GM18861 (cell line): ENCODE data around the gene ZNF780A.
A peak's percentile ranks its signal among the peaks of the same experiment; 100 is the strongest.
"Not testable (repeated sequence)": the region's sequence is repeated elsewhere in the genome, so short reads cannot be mapped to it uniquely, and the experiment has no call there.

ENCODE experiments used
- ATAC-seq: cut with Tn5 transposase; IDR thresholded peaks from one replicate; pipeline ENCODE4 v1.9.1; 2021; ENCODE audit not compliant: unreplicated experiment

ZNF780A gene

DNA sequence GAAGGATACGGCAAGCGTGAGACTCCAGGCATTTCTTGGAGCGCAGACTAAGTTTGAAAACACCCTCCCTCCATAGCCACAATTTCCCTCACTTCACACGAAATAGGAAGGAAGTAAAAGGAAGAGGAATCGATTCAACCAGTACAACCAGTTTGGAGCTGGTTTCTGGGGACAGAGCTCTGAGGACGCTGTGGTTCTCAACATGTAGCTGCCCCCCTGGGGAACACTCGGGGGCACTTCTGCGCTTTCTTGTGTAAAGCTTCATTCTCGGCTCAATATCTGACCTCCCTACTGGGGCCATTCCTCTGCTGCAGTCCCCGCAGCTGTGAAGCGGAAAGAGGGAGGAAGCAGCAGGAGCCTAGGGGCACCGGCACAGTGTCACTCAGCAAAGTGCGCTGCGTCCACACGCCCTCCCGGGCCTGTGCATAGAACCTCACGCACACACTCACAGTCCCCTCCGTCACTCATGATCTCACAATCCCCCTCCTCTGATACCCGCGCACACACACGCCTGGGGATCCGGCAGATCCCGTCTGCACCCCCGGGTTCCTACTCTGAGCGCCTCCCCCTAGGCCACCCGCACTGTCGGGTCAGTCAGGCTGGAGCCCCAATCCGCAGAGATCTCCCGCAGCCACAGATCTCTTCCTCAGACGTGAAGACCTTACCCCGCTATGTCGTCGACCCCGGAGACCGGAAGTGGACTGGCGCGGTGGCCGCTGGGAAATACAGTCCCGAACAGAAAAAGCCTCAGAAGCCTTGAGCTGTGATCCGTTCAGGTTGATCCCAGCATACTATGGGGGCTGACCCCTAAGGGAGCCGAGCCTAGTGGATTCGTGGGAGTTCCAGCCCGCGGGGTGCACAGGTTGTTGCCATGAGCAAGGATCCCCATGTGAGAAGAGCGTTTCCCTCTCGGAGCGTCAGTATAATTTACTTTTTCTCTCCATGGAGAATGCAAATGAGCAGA is at the start of gene ZNF780A:
Gene ZNF780A, minus strand, starts transcription at position 703 of the 964 bp plus-strand sequence. CDS start 6,190 bp downstream, outside the sequence.
- peak; percentile 65 for ATAC-seq

DNA sequence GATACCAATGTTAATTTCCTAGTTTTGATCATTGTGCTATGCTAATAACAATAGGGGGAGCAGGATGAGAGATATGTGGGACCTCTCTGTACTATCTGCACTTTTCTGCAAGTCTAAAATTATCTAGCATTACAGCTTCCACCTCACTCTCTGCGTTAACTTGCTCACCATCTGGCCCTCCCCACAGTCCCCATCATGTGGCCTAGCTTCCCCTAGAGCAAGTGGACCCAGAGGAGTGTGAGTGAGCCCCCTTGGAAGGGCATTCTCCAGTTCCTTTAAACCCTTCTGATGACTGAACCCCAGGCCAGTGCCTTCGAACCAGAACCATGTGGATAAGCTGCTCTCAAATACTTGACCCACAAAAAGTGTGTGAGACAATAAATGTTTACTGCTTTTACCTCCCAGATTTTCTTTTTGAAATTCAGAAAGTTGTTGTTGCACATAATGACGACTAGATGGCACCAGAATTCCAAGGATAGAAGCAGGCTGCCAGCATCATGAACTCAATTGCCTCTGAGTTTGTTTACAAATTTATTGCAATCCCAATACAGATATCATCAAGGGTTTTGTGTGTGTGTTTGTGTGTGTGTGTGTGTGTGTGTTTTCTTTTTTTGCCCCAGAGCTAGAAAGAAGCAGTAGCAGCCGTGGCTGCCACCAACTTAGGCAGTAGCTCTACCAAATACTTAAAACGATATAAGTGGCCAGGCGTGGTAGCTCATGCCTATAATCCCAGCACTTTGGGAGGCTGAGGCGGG is 49.0 kb upstream of the ZNF780A start:
- no peak for ATAC-seq

DNA sequence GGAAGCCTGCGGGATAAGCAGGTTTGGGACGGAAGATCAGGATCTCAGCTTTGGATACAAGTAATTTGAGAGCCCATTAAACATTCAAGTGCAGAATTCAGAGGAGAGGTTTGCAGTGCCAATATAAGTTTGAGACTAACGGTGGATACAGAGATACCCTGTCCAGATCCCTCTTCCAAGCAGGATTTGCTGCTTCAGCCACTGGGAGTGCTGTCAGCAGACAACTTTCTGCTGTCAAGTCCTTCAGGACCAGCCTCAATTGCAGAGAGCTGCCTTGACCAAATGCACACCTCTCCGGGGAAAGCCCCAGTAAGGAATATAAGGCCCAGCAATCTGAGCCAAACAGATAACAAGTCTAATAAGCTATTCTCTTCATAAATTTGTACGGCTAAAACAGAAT is 46.1 kb upstream of the ZNF780A start:
- no peak for ATAC-seq

DNA sequence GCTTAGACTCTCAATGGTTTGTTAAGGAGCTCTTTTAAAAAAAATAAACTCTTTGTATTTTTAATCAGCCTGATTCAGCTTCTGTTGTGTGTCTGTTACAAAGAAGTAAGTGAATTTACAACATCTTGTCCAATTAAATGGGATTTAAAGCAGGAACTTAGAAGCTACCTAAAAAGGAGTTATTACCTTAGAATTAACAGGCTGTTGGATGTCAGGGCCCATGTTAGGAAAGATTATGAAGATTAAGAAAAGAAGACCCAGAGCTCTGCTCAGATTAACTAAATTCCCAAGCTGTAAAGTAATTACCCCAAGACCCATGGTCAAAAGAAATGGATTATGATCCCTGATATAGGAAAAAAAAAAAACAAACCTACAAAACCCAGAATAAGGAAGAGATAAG is 44.1 kb upstream of the ZNF780A start:
- ATAC-seq = no peak

DNA sequence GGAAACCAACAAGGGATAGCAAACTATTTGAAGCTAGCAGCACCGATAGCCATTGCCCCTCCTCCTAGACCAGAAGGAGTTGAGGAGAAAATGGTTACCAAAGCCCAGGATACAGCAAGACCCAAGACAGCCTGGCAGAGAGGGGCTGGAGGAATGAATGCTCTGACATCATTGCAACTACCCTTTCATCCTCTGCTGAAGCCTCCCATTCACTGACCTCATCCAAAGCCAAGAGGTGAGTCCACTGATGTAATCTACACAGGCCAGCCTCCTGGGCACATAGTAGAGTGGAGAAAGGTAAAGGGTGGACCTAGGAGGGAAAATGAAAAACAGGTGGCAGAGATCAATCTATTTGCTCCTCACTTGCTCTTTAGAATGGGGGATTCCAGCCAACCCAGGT is 42.7 kb upstream of the ZNF780A start:
- ATAC-seq = no peak

DNA sequence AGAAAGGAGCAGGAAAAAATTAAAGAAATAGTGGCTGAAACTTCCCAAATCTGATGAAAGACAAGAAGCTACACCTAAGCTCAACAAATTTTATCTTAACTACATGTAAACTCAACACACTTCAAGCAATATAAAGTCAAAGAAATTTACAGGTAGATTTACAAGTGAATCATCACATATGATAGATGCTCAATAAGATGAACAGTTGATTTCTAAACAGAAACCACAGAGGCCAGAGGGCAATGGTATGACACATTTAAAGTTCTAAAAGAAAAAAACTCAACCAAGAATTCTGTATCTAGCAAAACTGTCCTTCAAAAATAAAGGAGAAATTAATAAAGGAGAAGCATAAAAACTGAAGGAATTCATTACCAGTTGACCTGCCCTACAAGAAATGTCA is 39.3 kb upstream of the ZNF780A start:
- no peak for ATAC-seq

DNA sequence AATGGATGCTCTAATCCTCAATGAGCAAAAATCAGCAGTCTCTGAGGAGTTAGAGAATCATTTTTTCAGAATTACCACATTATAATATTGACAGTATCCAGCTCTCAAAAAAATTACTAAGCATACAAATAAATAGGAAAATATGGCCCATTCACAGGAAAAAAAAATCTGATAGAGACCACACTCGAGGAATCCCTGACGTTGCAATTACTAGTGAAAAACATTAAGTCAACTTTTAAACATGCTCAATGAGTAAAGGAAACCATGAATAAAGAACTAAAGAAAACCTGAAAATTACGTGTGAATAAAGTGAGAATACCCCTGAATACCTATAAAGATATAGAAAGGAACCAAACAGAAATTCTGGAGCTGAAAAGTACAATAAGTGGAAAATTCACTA is 38.7 kb upstream of the ZNF780A start:
- ATAC-seq = no peak

DNA sequence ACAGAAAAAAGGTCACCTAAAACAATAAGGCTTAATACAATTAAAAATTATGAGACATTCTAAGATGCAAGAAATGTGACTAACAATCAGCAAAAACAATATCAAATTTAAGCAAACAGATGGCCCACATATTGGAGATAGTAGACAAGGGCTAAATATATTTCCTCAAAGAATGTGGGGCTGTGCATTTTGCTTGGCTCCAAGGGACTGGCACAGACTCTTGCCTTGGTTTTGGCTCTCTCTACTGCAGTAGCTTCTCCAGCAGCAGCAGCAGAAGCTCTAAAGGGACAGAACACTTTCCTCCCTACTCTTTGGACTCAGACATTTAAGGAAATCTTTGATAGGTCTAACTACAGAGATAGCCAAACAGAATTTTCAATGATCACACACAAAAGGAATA is 38.2 kb upstream of the ZNF780A start:
- ATAC-seq = no peak

DNA sequence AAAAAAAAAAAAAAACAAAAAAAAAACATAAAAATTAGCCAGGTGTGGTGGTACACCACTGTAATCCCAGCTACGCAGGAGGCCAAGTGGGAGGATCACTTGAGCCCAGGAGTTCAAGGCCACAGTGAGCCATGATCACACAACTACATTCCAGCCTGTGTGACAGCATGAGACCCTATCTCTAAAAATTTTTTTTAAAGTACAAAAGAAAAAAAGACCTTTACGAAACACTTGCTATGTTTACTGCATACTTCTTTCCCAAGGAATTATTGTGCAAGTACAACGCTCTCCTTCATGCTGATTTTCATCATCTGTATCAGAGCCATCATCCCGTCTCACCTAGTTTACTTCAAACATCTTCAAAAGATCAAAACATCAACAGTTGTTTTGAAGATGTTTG is 28.6 kb upstream of the ZNF780A start:
- ATAC-seq = no peak

DNA sequence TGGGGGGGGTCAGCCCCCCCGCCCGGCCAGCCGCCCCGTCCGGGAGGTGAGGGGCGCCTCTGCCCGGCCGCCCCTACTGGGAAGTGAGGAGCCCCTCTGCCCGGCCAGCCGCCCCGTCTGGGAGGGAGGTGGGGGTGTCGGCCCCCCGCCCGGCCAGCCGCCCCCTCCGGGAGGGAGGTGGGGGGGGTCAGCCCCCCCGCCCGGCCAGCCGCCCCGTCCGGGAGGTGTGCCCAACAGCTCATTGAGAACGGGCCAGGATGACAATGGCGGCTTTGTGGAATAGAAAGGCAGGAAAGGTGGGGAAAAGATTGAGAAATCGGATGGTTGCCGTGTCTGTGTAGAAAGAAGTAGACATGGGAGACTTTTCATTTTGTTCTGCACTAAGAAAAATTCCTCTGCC is 27.9 kb upstream of the ZNF780A start:
- not testable (repeated sequence) for ATAC-seq

DNA sequence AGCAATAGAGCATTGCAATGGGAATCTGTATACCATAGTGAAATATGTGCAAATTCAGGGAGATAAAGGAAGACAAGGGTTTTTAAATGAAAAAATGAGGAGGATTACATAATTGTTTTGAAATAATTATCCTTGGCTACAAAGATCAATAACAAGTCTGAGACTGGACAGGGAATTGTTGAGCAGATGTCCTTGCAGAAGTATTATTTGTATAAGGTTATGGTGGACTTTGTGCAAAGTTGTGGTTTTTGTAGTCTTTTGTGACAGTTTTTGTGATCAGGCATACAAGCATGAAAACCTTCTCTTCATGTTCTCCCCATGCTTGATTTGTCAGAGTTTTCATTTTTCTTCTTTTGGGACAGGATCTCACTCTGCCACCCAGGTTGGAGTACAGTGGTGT is 25.3 kb upstream of the ZNF780A start:
- no peak for ATAC-seq

DNA sequence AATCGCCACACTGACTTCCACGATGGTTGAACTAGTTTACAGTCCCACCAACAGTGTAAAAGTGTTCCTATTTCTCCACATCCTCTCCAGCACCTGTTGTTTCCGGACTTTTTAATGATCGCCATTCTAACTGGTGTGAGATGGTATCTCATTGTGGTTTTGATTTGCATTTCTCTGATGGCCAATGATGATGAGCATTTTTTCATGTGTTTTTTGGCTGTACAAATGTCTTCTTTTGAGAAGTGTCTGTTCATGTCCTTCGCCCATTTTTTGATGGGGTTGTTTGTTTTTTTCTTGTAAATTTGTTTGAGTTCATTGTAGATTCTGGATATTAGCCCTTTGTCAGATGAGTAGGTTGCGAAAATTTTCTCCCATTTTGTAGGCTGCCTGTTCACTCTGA is 23.4 kb upstream of the ZNF780A start:
- not testable (repeated sequence) for ATAC-seq

DNA sequence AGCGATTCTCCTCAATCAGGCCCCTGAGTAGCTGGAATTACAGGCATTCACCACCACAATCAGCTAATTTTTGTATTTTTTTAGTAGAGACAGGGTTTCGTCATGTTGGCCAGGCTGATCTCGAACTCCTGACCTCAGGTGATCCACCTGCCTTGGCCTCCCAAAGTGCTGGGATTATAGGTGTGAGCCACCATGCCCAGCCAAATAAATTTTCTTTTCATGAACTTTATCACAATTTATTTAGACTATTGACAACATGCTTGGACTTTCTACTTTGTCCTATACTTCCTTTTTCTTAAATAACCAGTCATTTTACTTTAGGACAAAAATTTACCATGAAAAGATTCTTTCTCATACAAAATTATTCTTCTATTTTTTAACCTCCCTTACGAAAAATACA is 21.5 kb upstream of the ZNF780A start:
- ATAC-seq = not testable (repeated sequence)

DNA sequence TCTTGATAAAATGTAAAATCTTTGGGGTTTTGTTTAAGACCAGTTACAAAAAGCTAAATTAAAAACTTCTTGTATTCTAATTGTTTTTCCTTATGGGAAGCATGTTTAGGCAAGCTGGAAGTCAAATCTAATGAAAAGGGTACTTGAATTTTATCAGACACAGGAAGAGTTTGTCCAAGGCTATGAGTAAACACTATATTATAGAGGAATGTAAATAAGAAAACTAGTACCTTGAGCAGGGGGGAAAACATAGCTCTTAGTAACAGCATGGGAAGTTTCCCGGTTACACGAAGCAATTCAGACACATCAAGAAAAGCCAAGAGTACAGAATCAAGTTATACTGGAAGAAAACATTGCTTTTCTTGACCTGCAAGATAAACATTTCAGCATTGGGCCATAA is 19.8 kb upstream of the ZNF780A start:
- no peak for ATAC-seq

DNA sequence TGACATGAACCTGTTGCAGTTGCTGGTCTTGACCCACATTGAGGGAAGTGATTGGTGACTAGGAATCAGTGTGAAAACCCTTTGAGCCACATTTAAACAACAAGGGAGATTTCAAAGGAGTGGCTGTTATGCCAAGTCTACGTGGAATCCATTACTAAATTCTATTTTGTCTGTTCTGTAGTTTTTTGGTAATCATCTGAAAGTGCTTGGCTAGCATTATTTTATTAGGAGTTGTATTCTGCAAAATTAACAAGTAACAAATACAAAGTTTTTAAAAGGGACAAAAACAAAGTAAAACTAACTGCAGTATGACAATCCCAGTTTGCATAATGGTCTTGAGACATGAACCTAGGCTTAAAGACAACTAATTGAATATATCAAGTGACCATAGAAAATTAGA is 14.0 kb upstream of the ZNF780A start:
- ATAC-seq = no peak

DNA sequence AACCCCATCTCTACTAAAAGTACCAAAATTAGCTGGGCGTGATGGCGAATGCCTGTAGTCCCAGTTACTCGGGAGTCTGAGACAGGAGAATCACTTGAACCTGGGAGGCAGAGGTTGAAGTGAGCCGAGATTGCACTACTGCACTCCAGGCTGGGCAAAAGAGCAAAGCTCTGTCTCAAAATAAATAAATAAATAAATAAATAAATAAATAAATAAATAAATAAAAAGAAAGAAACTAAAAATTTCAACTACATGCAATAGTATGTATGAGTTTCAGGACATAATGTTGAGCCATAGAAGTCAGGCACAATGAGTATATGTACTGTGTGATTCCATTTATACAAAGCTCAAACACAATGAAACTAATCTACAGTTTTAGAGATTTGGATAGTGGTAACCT is 12.9 kb upstream of the ZNF780A start:
- ATAC-seq = no peak

DNA sequence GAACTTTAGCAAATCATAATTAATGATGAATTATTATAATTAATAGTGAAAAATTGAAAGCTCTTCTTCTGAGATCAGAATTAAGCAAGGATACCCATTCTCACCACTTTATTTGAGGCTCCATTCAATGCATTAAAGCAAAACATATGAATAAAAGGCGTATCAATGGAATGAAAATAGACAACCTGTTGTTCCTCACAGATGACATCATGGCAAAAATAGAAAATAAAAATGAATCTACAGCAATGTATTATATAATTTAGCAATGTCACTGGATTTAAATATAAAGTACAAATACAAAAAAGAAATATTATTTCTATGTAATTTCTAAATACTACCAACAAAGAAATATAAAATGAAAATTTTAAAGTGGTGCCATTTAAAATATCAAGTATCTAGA is 11.1 kb upstream of the ZNF780A start:
- no peak for ATAC-seq

DNA sequence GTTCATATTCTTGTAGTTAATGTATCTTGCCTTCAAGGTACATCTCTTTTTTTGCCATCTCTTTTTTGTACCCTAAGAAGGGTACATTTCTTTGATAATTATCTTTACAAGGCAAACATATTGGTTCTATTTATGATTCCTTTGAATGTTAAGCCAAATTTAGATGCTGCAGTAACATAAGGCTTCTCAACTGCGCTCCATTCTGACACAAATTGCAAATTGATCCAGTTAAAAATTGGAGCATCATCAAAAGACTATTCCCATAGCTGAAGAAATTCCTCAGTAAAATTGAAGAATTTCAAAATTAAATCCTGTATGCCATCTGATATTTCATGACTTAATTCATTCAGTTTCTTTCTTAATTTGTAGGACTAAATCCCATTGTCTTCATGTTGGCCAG is 2.7 kb upstream of the ZNF780A start:
- ATAC-seq = no peak

DNA sequence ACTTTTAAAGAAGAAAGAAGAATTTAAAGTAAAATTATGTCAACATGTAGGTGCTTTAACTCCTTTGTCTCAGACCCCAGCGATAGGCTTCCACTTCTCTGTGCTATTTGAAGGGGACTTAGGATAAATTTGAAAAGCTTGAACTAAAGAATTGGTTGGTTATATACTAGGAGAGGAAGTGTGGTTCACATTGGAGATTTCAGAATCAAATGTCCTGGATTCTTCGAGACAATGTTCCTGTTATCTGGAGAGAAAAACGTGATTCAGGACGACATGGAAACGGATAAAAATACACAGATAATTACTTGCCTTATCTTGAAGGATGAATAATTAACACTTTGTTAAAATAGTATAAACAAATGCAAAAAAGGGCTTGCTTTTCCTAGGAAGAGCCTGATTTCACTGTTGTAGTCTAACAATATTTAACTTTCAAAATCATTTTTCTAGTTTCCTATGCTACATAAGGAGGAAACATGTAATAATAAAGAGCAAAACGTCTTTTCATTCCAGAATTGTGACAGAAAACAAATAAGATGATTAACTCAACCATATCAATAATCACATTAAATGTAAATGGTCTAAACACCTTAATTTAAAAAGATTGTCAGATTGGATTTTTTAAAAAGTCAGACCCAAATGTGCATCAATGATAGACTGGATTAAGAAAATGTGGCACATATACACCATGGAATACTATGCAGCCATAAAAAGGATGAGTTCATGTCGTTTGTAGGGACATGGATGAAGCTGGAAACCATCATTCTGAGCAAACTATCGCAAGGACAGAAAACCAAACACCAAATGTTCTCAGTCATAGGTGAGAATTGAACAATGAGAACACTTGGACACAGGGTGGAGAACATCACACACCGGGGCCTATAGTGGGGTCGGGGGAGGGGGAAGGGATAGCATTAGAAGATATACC is 724 bp upstream of the ZNF780A start:
- no peak for ATAC-seq

DNA sequence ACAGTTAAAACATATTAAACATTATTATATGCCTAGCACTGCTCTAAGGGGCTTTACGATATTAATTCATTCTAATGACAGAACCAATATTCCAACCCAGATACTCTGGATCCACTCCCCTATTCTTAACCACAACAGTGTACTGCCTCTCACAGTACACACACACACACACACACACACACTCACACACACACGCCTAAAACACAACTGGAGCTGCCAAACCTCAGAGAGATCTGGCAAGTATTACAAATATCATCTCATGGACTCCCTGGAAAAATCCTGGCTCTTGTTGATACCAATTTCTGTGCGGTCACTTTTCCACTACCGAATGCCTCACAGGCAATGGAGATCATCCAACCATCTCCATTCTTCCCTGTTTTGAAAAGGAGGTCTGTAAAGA is 1.3 kb downstream of the ZNF780A start:
- no peak for ATAC-seq
